IMR-90 (cell line): ENCODE results near the gene RASGRF2. TPM values are rescaled to one million over a fixed set of nuclear protein-coding genes. Genes with fewer than 3 reads are reported as not detected.

Experiments used
- ATAC-seq: fragments of 200-7000 bp; cut with Tn5 transposase; 2 replicates; pipeline ENCODE4 v1.9.1; 2020; ENCODE audit warnings: low read depth, mild to moderate bottlenecking, moderate library complexity
- BruUV-seq: library from RNA; stranded (reverse); fragments of 400-500 nt; replicated peaks from 2 replicates; lab custom pipeline; 2021; lab: Mats Ljungman, UMichigan
- CTCF ChIA-PET: fragments of 300-600 bp; formaldehyde crosslinking; extraction: SDS; loops from one replicate; lab custom pipeline; 2021; ENCODE audit warnings: antibody characterized with exemption; lab: Yijun Ruan, JAX
- POLR2A ChIA-PET: fragments of 300-600 bp; sonication (Branson Sonifier 250); formaldehyde crosslinking; loops from one replicate; lab custom pipeline; 2022; ENCODE audit warnings: antibody characterized with exemption; ENCODE audit not compliant: unreplicated experiment; lab: Charles Lee
- DNase-seq: peaks from one replicate; pipeline ENCODE4 v3.0.0; 2013
- H2AFZ ChIP-seq: replicated peaks from 2 replicates; pipeline ENCODE3; 2013; ENCODE audit warnings: low read length, mild to moderate bottlenecking; ENCODE audit not compliant: poor library complexity
- H2AK5ac ChIP-seq: 2 replicates; pipeline ENCODE4 v1.6.1; 2013; ENCODE audit warnings: low read depth, low read length, inconsistent platforms
- H2AK9ac ChIP-seq: replicated peaks from 2 replicates; pipeline ENCODE3; 2013; ENCODE audit warnings: mild to moderate bottlenecking, low read depth, low read length, moderate library complexity; ENCODE audit not compliant: poor library complexity
- H2BK120ac ChIP-seq: 2 replicates; pipeline ENCODE4 v1.6.1; 2013; ENCODE audit warnings: low read depth, low read length, inconsistent platforms
- H2BK15ac ChIP-seq: 3 replicates; pipeline ENCODE4 v1.6.1; 2013; ENCODE audit warnings: low read depth, low read length, inconsistent platforms
- H2BK20ac ChIP-seq: 2 replicates; pipeline ENCODE4 v1.6.1; 2013; ENCODE audit warnings: low read depth, mild to moderate bottlenecking, inconsistent platforms, low read length, moderate library complexity
- H2BK5ac ChIP-seq: 2 replicates; pipeline ENCODE4 v1.6.1; 2013; ENCODE audit warnings: mild to moderate bottlenecking, low read depth, low read length, inconsistent platforms; ENCODE audit not compliant: poor library complexity, severe bottlenecking
- H3K14ac ChIP-seq: replicated peaks from 2 replicates; pipeline ENCODE4 v1.6.1; 2013; ENCODE audit warnings: low read depth, low read length, inconsistent platforms
- H3K18ac ChIP-seq: 2 replicates; pipeline ENCODE4 v1.6.1; 2013; ENCODE audit warnings: low read depth, low read length, control low read depth
- H3K23ac ChIP-seq: 2 replicates; pipeline ENCODE4 v1.6.1; 2013; ENCODE audit warnings: low read depth, low read length, inconsistent platforms
- H3K27ac ChIP-seq: 2 replicates; pipeline ENCODE4 v1.5.1; 2013; ENCODE audit warnings: mild to moderate bottlenecking, control low read depth, low read length; ENCODE audit not compliant: insufficient read depth
- H3K27me3 ChIP-seq: 2 replicates; pipeline ENCODE4 v1.6.1; 2013; ENCODE audit warnings: low read length; ENCODE audit not compliant: control insufficient read depth, insufficient read depth
- H3K36me3 ChIP-seq: 2 replicates; pipeline ENCODE4 v1.6.1; 2013; ENCODE audit warnings: low read length, mixed read lengths; ENCODE audit not compliant: control insufficient read depth, insufficient read depth
- H3K4ac ChIP-seq: 2 replicates; pipeline ENCODE4 v1.6.1; 2013; ENCODE audit warnings: low read depth, low read length, inconsistent platforms
- H3K4me1 ChIP-seq: 2 replicates; pipeline ENCODE4 v1.6.1; 2013; ENCODE audit warnings: low read length, mixed read lengths; ENCODE audit not compliant: control insufficient read depth, insufficient read depth
- H3K4me2 ChIP-seq: 2 replicates; pipeline ENCODE4 v1.6.1; 2013; ENCODE audit warnings: low read depth, mild to moderate bottlenecking, control low read depth, low read length, moderate library complexity
- H3K4me3 ChIP-seq: 2 replicates; pipeline ENCODE4 v1.5.1; 2013; ENCODE audit warnings: low read depth, mild to moderate bottlenecking, control low read depth, low read length, moderate library complexity; ENCODE audit not compliant: insufficient read depth
- H3K56ac ChIP-seq: 2 replicates; pipeline ENCODE4 v1.6.1; 2013; ENCODE audit warnings: low read length, inconsistent platforms; ENCODE audit not compliant: insufficient read depth; ENCODE audit errors: extremely low read depth
- H3K79me1 ChIP-seq, 2 experiments: 2 replicates each; pipeline ENCODE4 v1.6.1; 2013; ENCODE audit warnings: low read length in 2 of 2, inconsistent platforms in 1 of 2, low read depth in 1 of 2
- H3K9ac ChIP-seq: 2 replicates; pipeline ENCODE4 v1.6.1; 2013; ENCODE audit warnings: low read depth, low read length, control low read depth
- H3K9me1 ChIP-seq: 2 replicates; pipeline ENCODE4 v1.6.1; 2013; ENCODE audit warnings: low read length, inconsistent platforms; ENCODE audit not compliant: insufficient read depth
- H3K9me3 ChIP-seq: 2 replicates; pipeline ENCODE4 v1.6.1; 2013; ENCODE audit warnings: low read length; ENCODE audit not compliant: control insufficient read depth, insufficient read depth
- H4K20me1 ChIP-seq: 2 replicates; pipeline ENCODE4 v1.6.1; 2013; ENCODE audit warnings: low read length, inconsistent platforms; ENCODE audit not compliant: insufficient read depth
- H4K5ac ChIP-seq: 2 replicates; pipeline ENCODE4 v1.6.1; 2013; ENCODE audit warnings: mild to moderate bottlenecking, low read depth, low read length, control low read depth
- H4K8ac ChIP-seq, 2 experiments: 2 replicates each; pipeline ENCODE4 v1.6.1; 2013; ENCODE audit warnings: low read depth in 2 of 2, low read length in 2 of 2, control low read depth in 1 of 2, inconsistent platforms in 1 of 2
- H4K91ac ChIP-seq: 2 replicates; pipeline ENCODE4 v1.6.1; 2013; ENCODE audit warnings: low read depth, low read length, inconsistent platforms; ENCODE audit not compliant: insufficient read depth
- BHLHE40 ChIP-seq: fragments of 150-350 bp; IDR thresholded peaks from 2 replicates; pipeline ENCODE4 v1.6.1; 2016; ENCODE audit warnings: mild to moderate bottlenecking, low read depth, low read length
- CHD1 ChIP-seq: IDR thresholded peaks from 2 replicates; pipeline ENCODE4 v1.6.1; 2012; ENCODE audit warnings: low read depth, low read length, improper control_type of control experiment
- MAFK ChIP-seq: IDR thresholded peaks from 2 replicates; pipeline ENCODE4 v1.6.1; 2012; ENCODE audit warnings: low read depth, low read length, improper control_type of control experiment
- NFE2L2 ChIP-seq: fragments of 150-350 bp; IDR thresholded peaks from 2 replicates; pipeline ENCODE4 v1.6.1; 2016; ENCODE audit warnings: low read depth, mild to moderate bottlenecking, low read length
- SMC3 ChIP-seq: fragments of 150-350 bp; IDR thresholded peaks from 2 replicates; pipeline ENCODE4 v1.6.1; 2016; ENCODE audit warnings: low read depth, mild to moderate bottlenecking, antibody characterized with exemption, low read length, moderate library complexity
- WGBS, 2 experiments: methylation state at CpG; one replicate each; pipeline versions ENCODE4 v1.1.5 to v1.1.7; 2013; ENCODE audit warnings: missing lambda C conversion rate in 2 of 2; ENCODE audit not compliant: insufficient read length in 1 of 2; ENCODE audit errors: extremely low coverage in 2 of 2; 5-methylcytosine and 5-hydroxymethylcytosine counted together
- dilution Hi-C: fragments of 300-500 bp; cut with HindIII; formaldehyde crosslinking; loops from one replicate; pipeline ENCODE4 v1.14.3; 2018; ENCODE audit warnings: low sequenced_read_pairs; ENCODE audit not compliant: unreplicated experiment
- in situ Hi-C: fragments of 300-500 bp; cut with MboI; formaldehyde crosslinking; loops from 3 replicates; pipeline ENCODE4 v1.14.3; 2019; ENCODE audit warnings: low sequenced_read_pairs, inconsistent platforms, mixed read lengths
- intact Hi-C: fragments of 100-400 bp; cut with micrococcal nuclease; formaldehyde crosslinking; loops from 2 replicates; pipeline ENCODE4 v1.10.0; 2022
- polyA plus RNA-seq, 3 experiments: library from polyadenylated mRNA; depleted of rRNA; stranded (reverse); fragments of >200 nt; gene quantifications; 2 replicates each; pipeline ENCODE4 v1.2.3, GENCODE V29; 2012; ENCODE audit warnings: low replicate concordance in 1 of 3
- total RNA-seq: library from RNA; depleted of rRNA; stranded (reverse); fragments of >200 nt; gene quantifications from 2 replicates; pipeline ENCODE4 v1.2.3, GENCODE V29; 2012
- TF ChIP-seq, protein P1 (sequence below): fragments of 150-350 bp; IDR thresholded peaks from 2 replicates; pipeline ENCODE4 v1.6.1; 2016; ENCODE audit warnings: low read depth, mild to moderate bottlenecking, low read length, moderate library complexity, borderline replicate concordance

The RASGRF2 gene
- total and polyA plus RNA-seq, 2 of the 4 experiments (the other 2 are of a cell fraction): 2.9 to 5.0 TPM

DNA sequence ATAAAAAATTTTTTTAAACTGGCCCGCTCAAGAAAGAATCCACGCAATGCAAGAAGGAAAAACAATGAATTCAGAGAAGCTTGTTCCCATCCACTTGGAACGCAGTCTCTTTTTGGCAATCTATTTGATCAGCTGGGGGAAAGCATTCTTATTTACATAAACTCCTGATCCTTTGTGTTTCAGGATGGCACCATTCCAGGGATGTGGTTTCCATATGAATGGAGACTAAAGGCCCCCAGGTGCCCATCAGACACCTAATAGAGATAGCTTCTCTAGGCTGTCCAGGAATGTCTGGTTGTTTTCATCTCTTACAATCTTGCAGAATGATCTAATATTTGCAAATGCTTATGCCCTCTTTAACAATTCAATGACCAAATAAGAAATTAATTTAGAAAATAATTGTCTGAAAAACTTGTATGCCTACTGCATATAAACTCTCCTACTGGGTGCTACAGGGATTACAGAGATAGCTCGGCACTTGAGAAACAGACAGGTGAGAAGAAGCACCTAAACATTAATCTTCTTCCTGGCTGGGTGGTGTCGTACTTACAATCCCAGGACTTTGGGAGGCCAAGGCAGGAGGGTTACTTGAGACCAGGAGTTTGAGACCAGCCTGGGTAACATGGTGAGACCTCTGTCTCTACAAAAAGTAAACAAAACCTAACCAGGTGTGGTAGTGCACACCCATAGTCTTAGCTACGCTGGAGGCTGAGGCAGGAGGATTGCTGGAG is 3.0 kb upstream of the RASGRF2 start:
- Histone ChIP-seq H3K14ac (no peak overlapping the region), H3K79me1 (peaks cover 4 to 19% of the 10 kb centered on the region in 2 experiments), H3K4me2 (no peak overlapping the region), H2AFZ (no peak overlapping the region), H4K20me1 (no peaks in the 10 kb centered on the region), H4K5ac (no peak overlapping the region), H3K23ac (no peak overlapping the region), H3K36me3 (no peaks in the 10 kb centered on the region), H4K8ac (no peak overlapping the region), H2AK9ac (no peak overlapping the region), H3K27ac (no peak overlapping the region), H3K27me3 (no peaks in the 10 kb centered on the region), H2BK5ac (no peak overlapping the region), H3K4me1 (no peaks in the 10 kb centered on the region), H3K4ac (no peak overlapping the region), H3K9ac (no peak overlapping the region), H2BK20ac (no peak overlapping the region), H4K91ac (no peak overlapping the region), H3K9me1 (peaks cover 7% of the 10 kb centered on the region), H3K18ac (no peak overlapping the region), H2AK5ac (no peak overlapping the region), H2BK120ac (no peak overlapping the region), H3K9me3 (no peaks in the 10 kb centered on the region), H3K56ac (no peak overlapping the region), H3K4me3 (no peak overlapping the region), H2BK15ac (no peak overlapping the region)
- WGBS, 2 experiments: no CpG with 5 or more reads among the region's 6 CpGs
- CTCF ChIA-PET: interaction anchor here (0.6 to 1.4 kb wide), 2 partner anchors 12 to 91 kb away, joined by 3 read pairs; no protein-coding TSS in a partner anchor
- TF ChIP-seq, protein P1, sequence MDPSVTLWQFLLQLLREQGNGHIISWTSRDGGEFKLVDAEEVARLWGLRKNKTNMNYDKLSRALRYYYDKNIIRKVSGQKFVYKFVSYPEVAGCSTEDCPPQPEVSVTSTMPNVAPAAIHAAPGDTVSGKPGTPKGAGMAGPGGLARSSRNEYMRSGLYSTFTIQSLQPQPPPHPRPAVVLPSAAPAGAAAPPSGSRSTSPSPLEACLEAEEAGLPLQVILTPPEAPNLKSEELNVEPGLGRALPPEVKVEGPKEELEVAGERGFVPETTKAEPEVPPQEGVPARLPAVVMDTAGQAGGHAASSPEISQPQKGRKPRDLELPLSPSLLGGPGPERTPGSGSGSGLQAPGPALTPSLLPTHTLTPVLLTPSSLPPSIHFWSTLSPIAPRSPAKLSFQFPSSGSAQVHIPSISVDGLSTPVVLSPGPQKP: no peak
- no peak for TF ChIP-seq NFE2L2
- no peak for TF ChIP-seq MAFK
- TF ChIP-seq SMC3: no peak
- no peak for TF ChIP-seq BHLHE40
- no peak for TF ChIP-seq CHD1
- intact Hi-C loops (no loop called here), in situ Hi-C loops (no loop called here), dilution Hi-C loops (no loop called here)
- POLR2A ChIA-PET: no interaction called here
- ATAC-seq: no peak
- BruUV-seq: no TSS peak
- no peak for DNase-seq
